Measurements from ENCODE around the gene SAP25.

- TF ChIP-seq CTCF (IDR thresholded peaks at IDR 0.05; ENCODE audit: low read depth, low read length, poor library complexity, severe bottlenecking) (no peak), EZH2phosphoT487 (IDR thresholded peaks at IDR 0.05; ENCODE audit: borderline replicate concordance, low read length) (no peak)
These were observed 8.4 kb upstream of the SAP25 start for GRCh38 chr7:100582041-100582579.

Data from DOHH2 (cell line).